IMR-90 (cell line): ENCODE data around the gene NHSL2. TPM values are rescaled to one million over a fixed set of nuclear protein-coding genes. Genes with fewer than 3 reads are reported as not detected.

Source experiments
- ATAC-seq: fragments of 200-7000 bp; cut with Tn5 transposase; 2 replicates; pipeline ENCODE4 v1.9.1; 2020; ENCODE audit warnings: low read depth, mild to moderate bottlenecking, moderate library complexity
- BruUV-seq: library from RNA; stranded (reverse); fragments of 400-500 nt; replicated peaks from 2 replicates; lab custom pipeline; 2021; lab: Mats Ljungman, UMichigan
- CTCF ChIA-PET: fragments of 300-600 bp; formaldehyde crosslinking; extraction: SDS; loops from one replicate; lab custom pipeline; 2021; ENCODE audit warnings: antibody characterized with exemption; lab: Yijun Ruan, JAX
- POLR2A ChIA-PET: fragments of 300-600 bp; sonication (Branson Sonifier 250); formaldehyde crosslinking; loops from one replicate; lab custom pipeline; 2022; ENCODE audit warnings: antibody characterized with exemption; ENCODE audit not compliant: unreplicated experiment; lab: Charles Lee
- DNase-seq: peaks from one replicate; pipeline ENCODE4 v3.0.0; 2013
- H2AFZ ChIP-seq: replicated peaks from 2 replicates; pipeline ENCODE3; 2013; ENCODE audit warnings: low read length, mild to moderate bottlenecking; ENCODE audit not compliant: poor library complexity
- H2AK5ac ChIP-seq: 2 replicates; pipeline ENCODE4 v1.6.1; 2013; ENCODE audit warnings: low read depth, low read length, inconsistent platforms
- H2AK9ac ChIP-seq: replicated peaks from 2 replicates; pipeline ENCODE3; 2013; ENCODE audit warnings: mild to moderate bottlenecking, low read depth, low read length, moderate library complexity; ENCODE audit not compliant: poor library complexity
- H2BK120ac ChIP-seq: 2 replicates; pipeline ENCODE4 v1.6.1; 2013; ENCODE audit warnings: low read depth, low read length, inconsistent platforms
- H2BK15ac ChIP-seq: 3 replicates; pipeline ENCODE4 v1.6.1; 2013; ENCODE audit warnings: low read depth, low read length, inconsistent platforms
- H2BK20ac ChIP-seq: 2 replicates; pipeline ENCODE4 v1.6.1; 2013; ENCODE audit warnings: low read depth, mild to moderate bottlenecking, inconsistent platforms, low read length, moderate library complexity
- H2BK5ac ChIP-seq: 2 replicates; pipeline ENCODE4 v1.6.1; 2013; ENCODE audit warnings: mild to moderate bottlenecking, low read depth, low read length, inconsistent platforms; ENCODE audit not compliant: poor library complexity, severe bottlenecking
- H3K14ac ChIP-seq: replicated peaks from 2 replicates; pipeline ENCODE4 v1.6.1; 2013; ENCODE audit warnings: low read depth, low read length, inconsistent platforms
- H3K18ac ChIP-seq: 2 replicates; pipeline ENCODE4 v1.6.1; 2013; ENCODE audit warnings: low read depth, low read length, control low read depth
- H3K23ac ChIP-seq: 2 replicates; pipeline ENCODE4 v1.6.1; 2013; ENCODE audit warnings: low read depth, low read length, inconsistent platforms
- H3K27ac ChIP-seq: 2 replicates; pipeline ENCODE4 v1.5.1; 2013; ENCODE audit warnings: mild to moderate bottlenecking, control low read depth, low read length; ENCODE audit not compliant: insufficient read depth
- H3K27me3 ChIP-seq: 2 replicates; pipeline ENCODE4 v1.6.1; 2013; ENCODE audit warnings: low read length; ENCODE audit not compliant: control insufficient read depth, insufficient read depth
- H3K36me3 ChIP-seq: 2 replicates; pipeline ENCODE4 v1.6.1; 2013; ENCODE audit warnings: low read length, mixed read lengths; ENCODE audit not compliant: control insufficient read depth, insufficient read depth
- H3K4ac ChIP-seq: 2 replicates; pipeline ENCODE4 v1.6.1; 2013; ENCODE audit warnings: low read depth, low read length, inconsistent platforms
- H3K4me1 ChIP-seq: 2 replicates; pipeline ENCODE4 v1.6.1; 2013; ENCODE audit warnings: low read length, mixed read lengths; ENCODE audit not compliant: control insufficient read depth, insufficient read depth
- H3K4me2 ChIP-seq: 2 replicates; pipeline ENCODE4 v1.6.1; 2013; ENCODE audit warnings: low read depth, mild to moderate bottlenecking, control low read depth, low read length, moderate library complexity
- H3K4me3 ChIP-seq: 2 replicates; pipeline ENCODE4 v1.5.1; 2013; ENCODE audit warnings: low read depth, mild to moderate bottlenecking, control low read depth, low read length, moderate library complexity; ENCODE audit not compliant: insufficient read depth
- H3K56ac ChIP-seq: 2 replicates; pipeline ENCODE4 v1.6.1; 2013; ENCODE audit warnings: low read length, inconsistent platforms; ENCODE audit not compliant: insufficient read depth; ENCODE audit errors: extremely low read depth
- H3K79me1 ChIP-seq, 2 experiments: 2 replicates each; pipeline ENCODE4 v1.6.1; 2013; ENCODE audit warnings: low read length in 2 of 2, inconsistent platforms in 1 of 2, low read depth in 1 of 2
- H3K9ac ChIP-seq: 2 replicates; pipeline ENCODE4 v1.6.1; 2013; ENCODE audit warnings: low read depth, low read length, control low read depth
- H3K9me1 ChIP-seq: 2 replicates; pipeline ENCODE4 v1.6.1; 2013; ENCODE audit warnings: low read length, inconsistent platforms; ENCODE audit not compliant: insufficient read depth
- H3K9me3 ChIP-seq: 2 replicates; pipeline ENCODE4 v1.6.1; 2013; ENCODE audit warnings: low read length; ENCODE audit not compliant: control insufficient read depth, insufficient read depth
- H4K20me1 ChIP-seq: 2 replicates; pipeline ENCODE4 v1.6.1; 2013; ENCODE audit warnings: low read length, inconsistent platforms; ENCODE audit not compliant: insufficient read depth
- H4K5ac ChIP-seq: 2 replicates; pipeline ENCODE4 v1.6.1; 2013; ENCODE audit warnings: mild to moderate bottlenecking, low read depth, low read length, control low read depth
- H4K8ac ChIP-seq, 2 experiments: 2 replicates each; pipeline ENCODE4 v1.6.1; 2013; ENCODE audit warnings: low read depth in 2 of 2, low read length in 2 of 2, control low read depth in 1 of 2, inconsistent platforms in 1 of 2
- H4K91ac ChIP-seq: 2 replicates; pipeline ENCODE4 v1.6.1; 2013; ENCODE audit warnings: low read depth, low read length, inconsistent platforms; ENCODE audit not compliant: insufficient read depth
- BHLHE40 ChIP-seq: fragments of 150-350 bp; IDR thresholded peaks from 2 replicates; pipeline ENCODE4 v1.6.1; 2016; ENCODE audit warnings: mild to moderate bottlenecking, low read depth, low read length
- CEBPB ChIP-seq: IDR thresholded peaks from 2 replicates; pipeline ENCODE4 v1.6.1; 2012; ENCODE audit warnings: low read depth, low read length, improper control_type of control experiment
- CHD1 ChIP-seq: IDR thresholded peaks from 2 replicates; pipeline ENCODE4 v1.6.1; 2012; ENCODE audit warnings: low read depth, low read length, improper control_type of control experiment
- MAFK ChIP-seq: IDR thresholded peaks from 2 replicates; pipeline ENCODE4 v1.6.1; 2012; ENCODE audit warnings: low read depth, low read length, improper control_type of control experiment
- MXI1 ChIP-seq: IDR thresholded peaks from 2 replicates; pipeline ENCODE4 v1.6.1; 2012; ENCODE audit warnings: low read depth, mild to moderate bottlenecking, low read length, moderate library complexity, borderline replicate concordance
- NFE2L2 ChIP-seq: fragments of 150-350 bp; IDR thresholded peaks from 2 replicates; pipeline ENCODE4 v1.6.1; 2016; ENCODE audit warnings: low read depth, mild to moderate bottlenecking, low read length
- SMC3 ChIP-seq: fragments of 150-350 bp; IDR thresholded peaks from 2 replicates; pipeline ENCODE4 v1.6.1; 2016; ENCODE audit warnings: low read depth, mild to moderate bottlenecking, antibody characterized with exemption, low read length, moderate library complexity
- WGBS, 2 experiments: methylation state at CpG; one replicate each; pipeline versions ENCODE4 v1.1.5 to v1.1.7; 2013; ENCODE audit warnings: missing lambda C conversion rate in 2 of 2; ENCODE audit not compliant: insufficient read length in 1 of 2; ENCODE audit errors: extremely low coverage in 2 of 2; 5-methylcytosine and 5-hydroxymethylcytosine counted together
- dilution Hi-C: fragments of 300-500 bp; cut with HindIII; formaldehyde crosslinking; loops from one replicate; pipeline ENCODE4 v1.14.3; 2018; ENCODE audit warnings: low sequenced_read_pairs; ENCODE audit not compliant: unreplicated experiment
- in situ Hi-C: fragments of 300-500 bp; cut with MboI; formaldehyde crosslinking; loops from 3 replicates; pipeline ENCODE4 v1.14.3; 2019; ENCODE audit warnings: low sequenced_read_pairs, inconsistent platforms, mixed read lengths
- intact Hi-C: fragments of 100-400 bp; cut with micrococcal nuclease; formaldehyde crosslinking; loops from 2 replicates; pipeline ENCODE4 v1.10.0; 2022
- polyA plus RNA-seq, 3 experiments: library from polyadenylated mRNA; depleted of rRNA; stranded (reverse); fragments of >200 nt; gene quantifications; 2 replicates each; pipeline ENCODE4 v1.2.3, GENCODE V29; 2012; ENCODE audit warnings: low replicate concordance in 1 of 3
- total RNA-seq: library from RNA; depleted of rRNA; stranded (reverse); fragments of >200 nt; gene quantifications from 2 replicates; pipeline ENCODE4 v1.2.3, GENCODE V29; 2012
- TF ChIP-seq, protein P1 (sequence below): fragments of 150-350 bp; IDR thresholded peaks from 2 replicates; pipeline ENCODE4 v1.6.1; 2017; ENCODE audit warnings: mild to moderate bottlenecking, antibody characterized with exemption, low read length, low read depth
- TF ChIP-seq, protein P2 (sequence below): conservative IDR thresholded peaks from 2 replicates; pipeline ENCODE4 v1.5.1; 2012; ENCODE audit warnings: mild to moderate bottlenecking, low read depth, low read length, improper control_type of control experiment

NHSL2 gene
- total and polyA plus RNA-seq, 2 of the 4 experiments (the other 2 are of a cell fraction) = 0.72 to 0.75 TPM

GRCh38 chrX:72006461-72006860 lies 95.8 kb downstream of the NHSL2 start:
- in situ Hi-C loops = loop anchor here (25.0 kb wide), 1 partner anchor 531 kb away; no protein-coding TSS in a partner anchor
- DNase-seq (no peak), ATAC-seq (no peak)
- intact Hi-C loops = no loop called here
- Histone ChIP-seq H3K4me3 (no peak overlapping the region), H3K27ac (no peak overlapping the region), H3K79me1 (no peaks in the 10 kb centered on the region), H3K9ac (no peak overlapping the region), H2BK120ac (no peak overlapping the region), H3K9me1 (no peaks in the 10 kb centered on the region), H3K36me3 (no peaks in the 10 kb centered on the region), H2AK5ac (no peak overlapping the region), H3K4me1 (no peaks in the 10 kb centered on the region; the same call in 1 of the 2 replicates), H3K4ac (no peak overlapping the region), H2BK5ac (no peak overlapping the region), H2AFZ (no peak overlapping the region), H3K56ac (no peak overlapping the region), H2AK9ac (no peak overlapping the region), H3K9me3 (peaks cover 2% of the 10 kb centered on the region; the same call in 1 of the 2 replicates), H3K4me2 (no peak overlapping the region), H3K18ac (no peak overlapping the region), H2BK20ac (no peak overlapping the region), H3K23ac (no peak overlapping the region), H3K14ac (no peak overlapping the region), H3K27me3 (peaks cover 58% of the 10 kb centered on the region), H4K91ac (no peak overlapping the region), H4K20me1 (peaks cover 2% of the 10 kb centered on the region; the same call in 1 of the 2 replicates), H4K5ac (no peak overlapping the region), H2BK15ac (no peak overlapping the region), H4K8ac (no peak overlapping the region)
- dilution Hi-C loops = no loop called here
- TF ChIP-seq CEBPB (no peak), NFE2L2 (no peak), SMC3 (no peak), MAFK (no peak), BHLHE40 (no peak), MXI1 (no peak), CHD1 (no peak)
- TF ChIP-seq, protein P1, sequence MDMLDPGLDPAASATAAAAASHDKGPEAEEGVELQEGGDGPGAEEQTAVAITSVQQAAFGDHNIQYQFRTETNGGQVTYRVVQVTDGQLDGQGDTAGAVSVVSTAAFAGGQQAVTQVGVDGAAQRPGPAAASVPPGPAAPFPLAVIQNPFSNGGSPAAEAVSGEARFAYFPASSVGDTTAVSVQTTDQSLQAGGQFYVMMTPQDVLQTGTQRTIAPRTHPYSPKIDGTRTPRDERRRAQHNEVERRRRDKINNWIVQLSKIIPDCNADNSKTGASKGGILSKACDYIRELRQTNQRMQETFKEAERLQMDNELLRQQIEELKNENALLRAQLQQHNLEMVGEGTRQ = no peak
- TF ChIP-seq, protein P2, sequence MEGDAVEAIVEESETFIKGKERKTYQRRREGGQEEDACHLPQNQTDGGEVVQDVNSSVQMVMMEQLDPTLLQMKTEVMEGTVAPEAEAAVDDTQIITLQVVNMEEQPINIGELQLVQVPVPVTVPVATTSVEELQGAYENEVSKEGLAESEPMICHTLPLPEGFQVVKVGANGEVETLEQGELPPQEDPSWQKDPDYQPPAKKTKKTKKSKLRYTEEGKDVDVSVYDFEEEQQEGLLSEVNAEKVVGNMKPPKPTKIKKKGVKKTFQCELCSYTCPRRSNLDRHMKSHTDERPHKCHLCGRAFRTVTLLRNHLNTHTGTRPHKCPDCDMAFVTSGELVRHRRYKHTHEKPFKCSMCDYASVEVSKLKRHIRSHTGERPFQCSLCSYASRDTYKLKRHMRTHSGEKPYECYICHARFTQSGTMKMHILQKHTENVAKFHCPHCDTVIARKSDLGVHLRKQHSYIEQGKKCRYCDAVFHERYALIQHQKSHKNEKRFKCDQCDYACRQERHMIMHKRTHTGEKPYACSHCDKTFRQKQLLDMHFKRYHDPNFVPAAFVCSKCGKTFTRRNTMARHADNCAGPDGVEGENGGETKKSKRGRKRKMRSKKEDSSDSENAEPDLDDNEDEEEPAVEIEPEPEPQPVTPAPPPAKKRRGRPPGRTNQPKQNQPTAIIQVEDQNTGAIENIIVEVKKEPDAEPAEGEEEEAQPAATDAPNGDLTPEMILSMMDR = no peak
- no TSS peak for BruUV-seq
- CTCF ChIA-PET = interaction anchor here (1.0 kb wide), 1 partner anchor 12 kb away, joined by 3 read pairs; no protein-coding TSS in a partner anchor
- 57% methylated on average over 1 of the region's 4 CpGs; no CpG with 5 or more reads in 1 of the 2 experiments for whole genome bisulfite sequencing, 2 experiments
- POLR2A ChIA-PET = no interaction called here
